GM12892 (cell line): ENCODE results near the gene PRDM16.

Source experiments
- POLR2A ChIP-seq: IDR thresholded peaks from 2 replicates; pipeline ENCODE4 v1.6.1; 2011; ENCODE audit warnings: low read depth, low read length, control low read depth
- TAF1 ChIP-seq: IDR thresholded peaks from 2 replicates; pipeline ENCODE4 v1.6.1; 2011; ENCODE audit warnings: low read depth, mild to moderate bottlenecking, control low read depth, low read length, borderline replicate concordance

DNA sequence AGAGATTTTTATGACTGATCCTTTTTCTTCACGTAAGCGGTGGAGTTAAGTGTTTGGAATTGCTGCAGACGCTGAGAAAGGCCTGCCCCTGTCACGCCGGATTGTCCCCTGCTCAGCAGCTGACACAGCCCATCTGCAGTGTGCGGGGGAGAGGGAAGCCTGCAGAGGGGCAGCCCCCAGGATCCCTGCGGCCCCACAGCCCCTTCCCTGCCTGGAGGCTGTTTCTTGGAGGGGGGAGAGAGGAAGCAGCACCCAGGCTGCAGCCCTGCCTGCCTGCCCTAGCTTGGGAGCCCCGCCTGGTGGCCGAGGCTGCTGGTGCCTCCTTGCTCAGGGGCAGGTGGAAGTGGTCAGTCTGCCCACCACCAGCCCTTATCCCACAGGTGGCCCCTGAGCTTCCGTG is 50.7 kb downstream of the PRDM16 start:
- TF ChIP-seq POLR2A = no peak
- TF ChIP-seq TAF1 = no peak
